ENCODE results near the gene RNF157. TPM values are rescaled to one million over a fixed set of nuclear protein-coding genes. Genes with fewer than 3 reads are reported as not detected.

Gene RNF157
- total and polyA plus RNA-seq, 2 of the 13 experiments (the other 11 are each of a cell fraction or from before 2014, with no cell fraction given), result 0.44 to 1.5 TPM

DNA sequence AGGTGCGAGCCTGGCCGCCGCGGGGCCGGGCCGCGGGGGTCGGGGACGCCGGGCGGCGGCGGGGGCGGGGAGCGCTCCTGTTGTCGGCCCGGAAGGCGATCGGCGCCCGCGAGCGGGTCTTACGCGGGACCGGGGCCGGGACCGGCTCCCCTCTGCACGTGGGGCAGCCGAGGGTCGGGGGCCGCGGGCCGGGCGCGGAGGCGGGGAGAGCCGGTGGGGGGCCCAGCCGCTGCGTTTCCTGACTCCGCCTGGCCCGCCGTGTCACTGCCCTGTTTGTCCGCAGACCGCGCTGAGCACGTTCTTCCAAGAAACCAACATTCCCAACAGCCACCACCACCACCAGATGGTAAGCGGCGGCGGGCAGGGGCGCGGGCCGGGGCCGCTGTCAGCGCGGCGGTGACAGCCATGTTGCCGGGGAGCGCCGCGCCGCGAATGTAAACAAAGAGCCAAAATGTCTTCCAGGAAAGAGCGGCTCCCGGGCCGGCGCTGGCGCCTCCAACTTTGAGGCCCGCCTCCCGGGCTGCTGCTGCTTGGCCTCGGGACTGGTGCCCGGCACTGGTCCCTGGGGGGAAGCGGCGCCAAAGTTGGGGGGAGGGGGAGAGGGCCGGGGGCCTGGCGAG is 25.4 kb upstream of the RNF157 start (continued):
- TF ChIP-seq, protein P1, sequence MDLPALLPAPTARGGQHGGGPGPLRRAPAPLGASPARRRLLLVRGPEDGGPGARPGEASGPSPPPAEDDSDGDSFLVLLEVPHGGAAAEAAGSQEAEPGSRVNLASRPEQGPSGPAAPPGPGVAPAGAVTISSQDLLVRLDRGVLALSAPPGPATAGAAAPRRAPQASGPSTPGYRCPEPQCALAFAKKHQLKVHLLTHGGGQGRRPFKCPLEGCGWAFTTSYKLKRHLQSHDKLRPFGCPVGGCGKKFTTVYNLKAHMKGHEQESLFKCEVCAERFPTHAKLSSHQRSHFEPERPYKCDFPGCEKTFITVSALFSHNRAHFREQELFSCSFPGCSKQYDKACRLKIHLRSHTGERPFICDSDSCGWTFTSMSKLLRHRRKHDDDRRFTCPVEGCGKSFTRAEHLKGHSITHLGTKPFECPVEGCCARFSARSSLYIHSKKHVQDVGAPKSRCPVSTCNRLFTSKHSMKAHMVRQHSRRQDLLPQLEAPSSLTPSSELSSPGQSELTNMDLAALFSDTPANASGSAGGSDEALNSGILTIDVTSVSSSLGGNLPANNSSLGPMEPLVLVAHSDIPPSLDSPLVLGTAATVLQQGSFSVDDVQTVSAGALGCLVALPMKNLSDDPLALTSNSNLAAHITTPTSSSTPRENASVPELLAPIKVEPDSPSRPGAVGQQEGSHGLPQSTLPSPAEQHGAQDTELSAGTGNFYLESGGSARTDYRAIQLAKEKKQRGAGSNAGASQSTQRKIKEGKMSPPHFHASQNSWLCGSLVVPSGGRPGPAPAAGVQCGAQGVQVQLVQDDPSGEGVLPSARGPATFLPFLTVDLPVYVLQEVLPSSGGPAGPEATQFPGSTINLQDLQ (CRISPR knock-in tag; IDR thresholded peaks at IDR 0.05), result no peak
- TF ChIP-seq SMARCC2 (IDR thresholded peaks at IDR 0.05) (no peak), ZNF724P (CRISPR knock-in tag; IDR thresholded peaks at IDR 0.05; ENCODE audit: borderline replicate concordance) (no peak), ZNF776 (CRISPR knock-in tag; IDR thresholded peaks at IDR 0.05) (peak; percentile 67; the same call in 1 of the 2 replicates), MEIS2 (CRISPR knock-in tag; IDR thresholded peaks at IDR 0.05) (peak; percentile 74; the same call in 1 of the 2 replicates), PHF21A (CRISPR knock-in tag; IDR thresholded peaks at IDR 0.05) (no peak), ZNF207 (IDR thresholded peaks at IDR 0.05; ENCODE audit: borderline replicate concordance) (no peak), STAT5B (CRISPR knock-in tag; IDR thresholded peaks at IDR 0.05) (no peak), ZSCAN9 (CRISPR knock-in tag; IDR thresholded peaks at IDR 0.05; ENCODE audit: borderline replicate concordance) (no peak), NCOA2 (CRISPR knock-in tag; IDR thresholded peaks at IDR 0.05) (no peak), ZNF749 (CRISPR knock-in tag; IDR thresholded peaks at IDR 0.05; ENCODE audit: borderline replicate concordance) (no peak), ZBTB1 (CRISPR knock-in tag; IDR thresholded peaks at IDR 0.05; ENCODE audit: borderline replicate concordance) (no peak), ZNF772 (CRISPR knock-in tag; IDR thresholded peaks at IDR 0.05) (0 out of 2 replicates have a peak, but pooled peaks have one; percentile 36), POGZ (CRISPR knock-in tag; IDR thresholded peaks at IDR 0.05) (no peak; the same call in 1 of the 2 replicates), SRY (CRISPR knock-in tag; IDR thresholded peaks at IDR 0.05) (0 out of 2 replicates have a peak, but pooled peaks have one; percentile 31)
- TF ChIP-seq, protein P2, sequence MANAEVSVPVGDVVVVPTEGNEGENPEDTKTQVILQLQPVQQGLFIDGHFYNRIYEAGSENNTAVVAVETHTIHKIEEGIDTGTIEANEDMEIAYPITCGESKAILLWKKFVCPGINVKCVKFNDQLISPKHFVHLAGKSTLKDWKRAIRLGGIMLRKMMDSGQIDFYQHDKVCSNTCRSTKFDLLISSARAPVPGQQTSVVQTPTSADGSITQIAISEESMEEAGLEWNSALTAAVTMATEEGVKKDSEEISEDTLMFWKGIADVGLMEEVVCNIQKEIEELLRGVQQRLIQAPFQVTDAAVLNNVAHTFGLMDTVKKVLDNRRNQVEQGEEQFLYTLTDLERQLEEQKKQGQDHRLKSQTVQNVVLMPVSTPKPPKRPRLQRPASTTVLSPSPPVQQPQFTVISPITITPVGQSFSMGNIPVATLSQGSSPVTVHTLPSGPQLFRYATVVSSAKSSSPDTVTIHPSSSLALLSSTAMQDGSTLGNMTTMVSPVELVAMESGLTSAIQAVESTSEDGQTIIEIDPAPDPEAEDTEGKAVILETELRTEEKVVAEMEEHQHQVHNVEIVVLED (CRISPR knock-in tag; IDR thresholded peaks at IDR 0.05; ENCODE audit: borderline replicate concordance), result no peak
- TF ChIP-seq, protein P3, sequence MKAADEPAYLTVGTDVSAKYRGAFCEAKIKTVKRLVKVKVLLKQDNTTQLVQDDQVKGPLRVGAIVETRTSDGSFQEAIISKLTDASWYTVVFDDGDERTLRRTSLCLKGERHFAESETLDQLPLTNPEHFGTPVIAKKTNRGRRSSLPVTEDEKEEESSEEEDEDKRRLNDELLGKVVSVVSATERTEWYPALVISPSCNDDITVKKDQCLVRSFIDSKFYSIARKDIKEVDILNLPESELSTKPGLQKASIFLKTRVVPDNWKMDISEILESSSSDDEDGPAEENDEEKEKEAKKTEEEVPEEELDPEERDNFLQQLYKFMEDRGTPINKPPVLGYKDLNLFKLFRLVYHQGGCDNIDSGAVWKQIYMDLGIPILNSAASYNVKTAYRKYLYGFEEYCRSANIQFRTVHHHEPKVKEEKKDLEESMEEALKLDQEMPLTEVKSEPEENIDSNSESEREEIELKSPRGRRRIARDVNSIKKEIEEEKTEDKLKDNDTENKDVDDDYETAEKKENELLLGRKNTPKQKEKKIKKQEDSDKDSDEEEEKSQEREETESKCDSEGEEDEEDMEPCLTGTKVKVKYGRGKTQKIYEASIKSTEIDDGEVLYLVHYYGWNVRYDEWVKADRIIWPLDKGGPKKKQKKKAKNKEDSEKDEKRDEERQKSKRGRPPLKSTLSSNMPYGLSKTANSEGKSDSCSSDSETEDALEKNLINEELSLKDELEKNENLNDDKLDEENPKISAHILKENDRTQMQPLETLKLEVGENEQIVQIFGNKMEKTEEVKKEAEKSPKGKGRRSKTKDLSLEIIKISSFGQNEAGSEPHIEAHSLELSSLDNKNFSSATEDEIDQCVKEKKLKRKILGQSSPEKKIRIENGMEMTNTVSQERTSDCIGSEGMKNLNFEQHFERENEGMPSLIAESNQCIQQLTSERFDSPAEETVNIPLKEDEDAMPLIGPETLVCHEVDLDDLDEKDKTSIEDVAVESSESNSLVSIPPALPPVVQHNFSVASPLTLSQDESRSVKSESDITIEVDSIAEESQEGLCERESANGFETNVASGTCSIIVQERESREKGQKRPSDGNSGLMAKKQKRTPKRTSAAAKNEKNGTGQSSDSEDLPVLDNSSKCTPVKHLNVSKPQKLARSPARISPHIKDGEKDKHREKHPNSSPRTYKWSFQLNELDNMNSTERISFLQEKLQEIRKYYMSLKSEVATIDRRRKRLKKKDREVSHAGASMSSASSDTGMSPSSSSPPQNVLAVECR (CRISPR knock-in tag; IDR thresholded peaks at IDR 0.05; ENCODE audit: borderline replicate concordance), result peak; percentile 66
- TF ChIP-seq, protein P4, sequence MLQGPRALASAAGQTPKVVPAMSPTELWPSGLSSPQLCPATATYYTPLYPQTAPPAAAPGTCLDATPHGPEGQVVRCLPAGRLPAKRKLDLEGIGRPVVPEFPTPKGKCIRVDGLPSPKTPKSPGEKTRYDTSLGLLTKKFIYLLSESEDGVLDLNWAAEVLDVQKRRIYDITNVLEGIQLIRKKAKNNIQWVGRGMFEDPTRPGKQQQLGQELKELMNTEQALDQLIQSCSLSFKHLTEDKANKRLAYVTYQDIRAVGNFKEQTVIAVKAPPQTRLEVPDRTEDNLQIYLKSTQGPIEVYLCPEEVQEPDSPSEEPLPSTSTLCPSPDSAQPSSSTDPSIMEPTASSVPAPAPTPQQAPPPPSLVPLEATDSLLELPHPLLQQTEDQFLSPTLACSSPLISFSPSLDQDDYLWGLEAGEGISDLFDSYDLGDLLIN (CRISPR knock-in tag; IDR thresholded peaks at IDR 0.05; ENCODE audit: borderline replicate concordance), result no peak
- TF ChIP-seq, protein P5, sequence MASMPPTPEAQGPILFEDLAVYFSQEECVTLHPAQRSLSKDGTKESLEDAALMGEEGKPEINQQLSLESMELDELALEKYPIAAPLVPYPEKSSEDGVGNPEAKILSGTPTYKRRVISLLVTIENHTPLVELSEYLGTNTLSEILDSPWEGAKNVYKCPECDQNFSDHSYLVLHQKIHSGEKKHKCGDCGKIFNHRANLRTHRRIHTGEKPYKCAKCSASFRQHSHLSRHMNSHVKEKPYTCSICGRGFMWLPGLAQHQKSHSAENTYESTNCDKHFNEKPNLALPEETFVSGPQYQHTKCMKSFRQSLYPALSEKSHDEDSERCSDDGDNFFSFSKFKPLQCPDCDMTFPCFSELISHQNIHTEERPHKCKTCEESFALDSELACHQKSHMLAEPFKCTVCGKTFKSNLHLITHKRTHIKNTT (CRISPR knock-in tag; IDR thresholded peaks at IDR 0.05), result no peak
